Osteocyte (in vitro differentiated cells): ENCODE results near the gene TMEM247. TPM values are rescaled to one million over a fixed set of nuclear protein-coding genes. Genes with fewer than 3 reads are reported as not detected.

Source experiments
- DNase-seq: peaks from one replicate; pipeline ENCODE4 v3.0.0; 2021; ENCODE audit warnings: mixed read lengths; ENCODE audit not compliant: unreplicated experiment; ENCODE audit errors: extremely low spot score
- H3K27ac Mint-ChIP-seq: one replicate; pipeline ENCODE4 v1.8.0; 2021; ENCODE audit warnings: mild to moderate bottlenecking, mixed read lengths; ENCODE audit not compliant: unreplicated experiment
- H3K27me3 Mint-ChIP-seq: one replicate; pipeline ENCODE4 v1.8.0; 2021; ENCODE audit warnings: mixed read lengths; ENCODE audit not compliant: unreplicated experiment
- H3K36me3 Mint-ChIP-seq: one replicate; pipeline ENCODE4 v1.8.0; 2021; ENCODE audit warnings: mixed read lengths; ENCODE audit not compliant: unreplicated experiment
- H3K4me1 Mint-ChIP-seq: one replicate; pipeline ENCODE4 v1.8.0; 2021; ENCODE audit warnings: mixed read lengths; ENCODE audit not compliant: unreplicated experiment
- H3K4me3 Mint-ChIP-seq: one replicate; pipeline ENCODE4 v1.8.0; 2021; ENCODE audit warnings: mild to moderate bottlenecking, moderate library complexity, mixed read lengths; ENCODE audit not compliant: unreplicated experiment
- H3K9me3 Mint-ChIP-seq: one replicate; pipeline ENCODE4 v1.8.0; 2021; ENCODE audit warnings: mixed read lengths; ENCODE audit not compliant: unreplicated experiment
- total RNA-seq: library from RNA; stranded (reverse); gene quantifications from 2 replicates; pipeline ENCODE4 v1.2.1, GENCODE V29; 2021
- TF ChIP-seq, protein P1 (sequence below): fragments of 200-600 bp; sonication (generic); IDR thresholded peaks from 2 replicates; pipeline ENCODE4 v1.5.0; 2021; ENCODE audit warnings: antibody characterized with exemption, mild to moderate bottlenecking, moderate library complexity

Gene TMEM247
- total RNA-seq, 1 donor from 2014 or later = not detected

- TF ChIP-seq, protein P1, sequence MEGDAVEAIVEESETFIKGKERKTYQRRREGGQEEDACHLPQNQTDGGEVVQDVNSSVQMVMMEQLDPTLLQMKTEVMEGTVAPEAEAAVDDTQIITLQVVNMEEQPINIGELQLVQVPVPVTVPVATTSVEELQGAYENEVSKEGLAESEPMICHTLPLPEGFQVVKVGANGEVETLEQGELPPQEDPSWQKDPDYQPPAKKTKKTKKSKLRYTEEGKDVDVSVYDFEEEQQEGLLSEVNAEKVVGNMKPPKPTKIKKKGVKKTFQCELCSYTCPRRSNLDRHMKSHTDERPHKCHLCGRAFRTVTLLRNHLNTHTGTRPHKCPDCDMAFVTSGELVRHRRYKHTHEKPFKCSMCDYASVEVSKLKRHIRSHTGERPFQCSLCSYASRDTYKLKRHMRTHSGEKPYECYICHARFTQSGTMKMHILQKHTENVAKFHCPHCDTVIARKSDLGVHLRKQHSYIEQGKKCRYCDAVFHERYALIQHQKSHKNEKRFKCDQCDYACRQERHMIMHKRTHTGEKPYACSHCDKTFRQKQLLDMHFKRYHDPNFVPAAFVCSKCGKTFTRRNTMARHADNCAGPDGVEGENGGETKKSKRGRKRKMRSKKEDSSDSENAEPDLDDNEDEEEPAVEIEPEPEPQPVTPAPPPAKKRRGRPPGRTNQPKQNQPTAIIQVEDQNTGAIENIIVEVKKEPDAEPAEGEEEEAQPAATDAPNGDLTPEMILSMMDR = no peak
- H3K27ac Mint-ChIP-seq = peak overlapping the region; percentile 80
- H3K36me3 Mint-ChIP-seq = no peaks in the 10 kb centered on the region
- DNase-seq = peak; percentile 72
- peaks cover 14% of the 10 kb centered on the region for H3K27me3 Mint-ChIP-seq
- H3K4me1 Mint-ChIP-seq = peaks cover 8% of the 10 kb centered on the region
- peak overlapping the region; percentile 93 for H3K4me3 Mint-ChIP-seq
- no peaks in the 10 kb centered on the region for H3K9me3 Mint-ChIP-seq
Observed at GRCh38 chr2:46499392-46499785, 20.0 kb downstream of the TMEM247 start.

DNA sequence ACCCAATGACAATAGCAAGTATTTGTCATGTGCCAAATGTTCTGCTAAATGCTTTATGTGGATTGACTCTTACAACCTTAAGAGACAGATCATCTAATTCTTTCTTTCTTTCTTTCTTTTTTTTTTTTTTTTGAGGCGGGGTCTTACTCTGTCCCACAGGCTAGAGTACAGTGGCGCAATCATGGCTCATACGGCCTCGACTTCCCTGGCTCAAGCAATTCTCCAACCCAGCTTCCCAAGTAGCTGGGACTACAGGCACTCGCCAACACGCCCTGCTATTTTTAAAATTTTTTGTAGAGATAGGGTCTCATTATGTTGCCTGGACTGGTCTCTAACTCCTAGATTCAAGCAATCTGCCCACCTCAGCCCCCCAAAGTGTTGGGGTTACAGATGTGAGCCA is 21.4 kb downstream of the TMEM247 start:
- H3K4me3 Mint-ChIP-seq = no peak overlapping the region
- DNase-seq = no peak
- H3K27ac Mint-ChIP-seq = no peak overlapping the region
- TF ChIP-seq, protein P1 = no peak
- no peaks in the 10 kb centered on the region for H3K9me3 Mint-ChIP-seq
- no peaks in the 10 kb centered on the region for H3K36me3 Mint-ChIP-seq
- H3K4me1 Mint-ChIP-seq = peaks cover 8% of the 10 kb centered on the region
- peaks cover 14% of the 10 kb centered on the region for H3K27me3 Mint-ChIP-seq

DNA sequence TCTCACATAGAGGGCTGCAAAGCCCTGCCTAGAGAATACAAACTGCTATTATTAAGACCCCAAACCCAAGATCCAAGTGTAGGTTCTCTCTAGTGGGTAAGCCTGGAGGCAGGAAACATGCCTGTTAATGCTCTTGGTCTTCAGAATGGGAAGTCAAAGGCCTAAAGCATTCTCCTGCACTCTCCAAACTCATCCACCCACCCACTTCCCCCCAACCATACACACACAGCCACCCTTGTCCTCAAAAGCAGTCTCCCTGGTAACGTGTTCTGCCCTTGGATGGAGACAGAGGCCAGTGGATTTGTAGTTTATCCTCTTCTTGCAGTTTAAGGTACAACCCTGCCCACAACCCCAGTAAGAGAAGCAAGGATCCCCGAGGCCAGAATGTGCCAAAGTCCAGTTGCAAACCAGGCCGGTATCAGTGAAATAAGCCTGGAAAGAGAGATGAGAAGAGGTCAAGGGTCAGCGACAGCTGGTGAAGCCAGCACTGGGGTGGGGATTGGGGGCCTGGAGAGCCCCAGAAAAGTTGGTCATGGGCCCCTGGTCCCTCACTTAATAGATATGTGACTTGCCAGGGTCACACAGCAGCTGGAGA is 23.0 kb downstream of the TMEM247 start:
- no peaks in the 10 kb centered on the region for H3K9me3 Mint-ChIP-seq
- no peaks in the 10 kb centered on the region for H3K36me3 Mint-ChIP-seq
- peaks cover 14% of the 10 kb centered on the region for H3K27me3 Mint-ChIP-seq
- H3K4me3 Mint-ChIP-seq = no peak overlapping the region
- H3K4me1 Mint-ChIP-seq = peaks cover 8% of the 10 kb centered on the region
- H3K27ac Mint-ChIP-seq = no peak overlapping the region
- no peak for DNase-seq
- TF ChIP-seq, protein P1 = no peak

DNA sequence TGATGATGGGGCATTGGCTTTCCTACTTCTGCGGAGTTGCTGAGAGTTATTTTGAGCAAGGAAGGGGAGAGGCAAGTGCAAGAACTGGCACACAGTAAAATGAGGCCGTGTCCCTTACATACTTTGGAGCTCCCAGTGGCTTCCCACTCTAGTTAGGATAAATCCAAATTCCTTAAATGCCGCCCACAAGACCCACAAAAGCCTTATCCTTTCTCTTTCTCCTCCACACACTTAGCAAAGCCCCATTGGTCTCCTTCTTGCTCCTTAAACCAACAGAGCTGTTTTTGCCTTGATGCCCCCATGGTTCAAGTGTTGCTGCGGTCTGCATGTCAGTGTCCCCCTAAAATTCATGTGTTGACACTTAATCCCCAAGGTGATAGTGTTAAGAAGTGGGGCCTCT is 24.3 kb downstream of the TMEM247 start:
- H3K4me1 Mint-ChIP-seq = peaks cover 8% of the 10 kb centered on the region
- H3K27me3 Mint-ChIP-seq = peaks cover 5% of the 10 kb centered on the region
- no peaks in the 10 kb centered on the region for H3K9me3 Mint-ChIP-seq
- TF ChIP-seq, protein P1 = no peak
- no peaks in the 10 kb centered on the region for H3K36me3 Mint-ChIP-seq
- no peak for DNase-seq
- no peak overlapping the region for H3K27ac Mint-ChIP-seq
- no peak overlapping the region for H3K4me3 Mint-ChIP-seq

DNA sequence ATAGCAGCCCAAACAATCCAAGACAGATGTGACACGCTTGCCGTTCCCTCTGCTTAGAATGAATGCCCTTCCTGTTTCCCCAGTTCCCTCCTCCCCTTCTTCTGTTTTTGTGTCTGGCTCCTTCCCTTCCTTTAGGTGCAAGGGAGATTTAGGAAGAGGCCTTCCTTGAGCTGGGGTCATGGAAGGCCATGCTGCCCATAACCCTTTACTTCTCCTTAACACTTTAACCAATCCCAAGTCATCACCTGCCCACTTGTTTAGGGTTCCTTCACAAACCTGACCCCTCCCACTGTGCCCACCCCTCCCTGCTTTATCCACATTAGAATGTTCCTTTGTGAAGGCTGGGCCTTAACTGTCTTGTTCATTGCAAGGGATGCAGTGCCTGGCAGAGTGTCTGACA is 24.9 kb downstream of the TMEM247 start:
- H3K27me3 Mint-ChIP-seq = peaks cover 2% of the 10 kb centered on the region
- TF ChIP-seq, protein P1 = no peak
- H3K27ac Mint-ChIP-seq = no peak overlapping the region
- H3K4me1 Mint-ChIP-seq = peaks cover 4% of the 10 kb centered on the region
- DNase-seq = no peak
- H3K36me3 Mint-ChIP-seq = no peaks in the 10 kb centered on the region
- H3K4me3 Mint-ChIP-seq = no peak overlapping the region
- H3K9me3 Mint-ChIP-seq = no peaks in the 10 kb centered on the region
